HL-60 (cell line): ENCODE data around the gene DOCK10.

Experiments used
- DNase-seq, 2 experiments: peaks; one replicate each; pipeline ENCODE4 v3.0.0-alpha.2; 2010 to 2020; ENCODE audit warnings: low read depth in 1 of 2, low spot score in 1 of 2
- H3K27ac ChIP-seq: fragments of 250-450 bp; sonication (Bioruptor Pico); replicated peaks from 2 replicates; pipeline ENCODE4 v1.5.1; 2020; ENCODE audit warnings: mild to moderate bottlenecking, moderate library complexity
- H3K27me3 ChIP-seq: fragments of 250-450 bp; sonication (Bioruptor Pico); 2 replicates; pipeline ENCODE4 v1.5.1; 2021; ENCODE audit warnings: mild to moderate bottlenecking, moderate library complexity; ENCODE audit not compliant: insufficient read depth, poor library complexity, severe bottlenecking
- H3K4me3 ChIP-seq: replicated peaks from 2 replicates; pipeline ENCODE4 v1.5.1; 2011; ENCODE audit warnings: mild to moderate bottlenecking, control low read depth, low read length; ENCODE audit not compliant: insufficient read depth
- CTCF ChIP-seq: IDR thresholded peaks from one replicate; pipeline ENCODE4 v1.5.1; 2011; ENCODE audit warnings: low read length, control low read depth, inconsistent platforms; ENCODE audit not compliant: insufficient read depth
- GABPA ChIP-seq: IDR thresholded peaks from 2 replicates; pipeline ENCODE4 v1.6.1; 2012; ENCODE audit warnings: low read depth
- POLR2AphosphoS5 ChIP-seq: IDR thresholded peaks from 2 replicates; pipeline ENCODE4 v1.6.1; 2012; ENCODE audit warnings: low read depth
- SPI1 ChIP-seq: IDR thresholded peaks from 2 replicates; pipeline ENCODE4 v1.6.1; 2012; ENCODE audit warnings: low read depth, mild to moderate bottlenecking, borderline replicate concordance
- TF ChIP-seq, protein P1 (sequence below): IDR thresholded peaks from 2 replicates; pipeline ENCODE4 v1.6.1; 2012; ENCODE audit warnings: low read depth; ENCODE audit not compliant: insufficient replicate concordance

The DOCK10 gene

GRCh38 chr2:224901121-224901676 is 141.1 kb downstream of the DOCK10 start:
- H3K27ac ChIP-seq, result no peak overlapping the region
- no peak for TF ChIP-seq POLR2AphosphoS5
- TF ChIP-seq CTCF, result no peak
- no peak for TF ChIP-seq SPI1
- TF ChIP-seq, protein P1, sequence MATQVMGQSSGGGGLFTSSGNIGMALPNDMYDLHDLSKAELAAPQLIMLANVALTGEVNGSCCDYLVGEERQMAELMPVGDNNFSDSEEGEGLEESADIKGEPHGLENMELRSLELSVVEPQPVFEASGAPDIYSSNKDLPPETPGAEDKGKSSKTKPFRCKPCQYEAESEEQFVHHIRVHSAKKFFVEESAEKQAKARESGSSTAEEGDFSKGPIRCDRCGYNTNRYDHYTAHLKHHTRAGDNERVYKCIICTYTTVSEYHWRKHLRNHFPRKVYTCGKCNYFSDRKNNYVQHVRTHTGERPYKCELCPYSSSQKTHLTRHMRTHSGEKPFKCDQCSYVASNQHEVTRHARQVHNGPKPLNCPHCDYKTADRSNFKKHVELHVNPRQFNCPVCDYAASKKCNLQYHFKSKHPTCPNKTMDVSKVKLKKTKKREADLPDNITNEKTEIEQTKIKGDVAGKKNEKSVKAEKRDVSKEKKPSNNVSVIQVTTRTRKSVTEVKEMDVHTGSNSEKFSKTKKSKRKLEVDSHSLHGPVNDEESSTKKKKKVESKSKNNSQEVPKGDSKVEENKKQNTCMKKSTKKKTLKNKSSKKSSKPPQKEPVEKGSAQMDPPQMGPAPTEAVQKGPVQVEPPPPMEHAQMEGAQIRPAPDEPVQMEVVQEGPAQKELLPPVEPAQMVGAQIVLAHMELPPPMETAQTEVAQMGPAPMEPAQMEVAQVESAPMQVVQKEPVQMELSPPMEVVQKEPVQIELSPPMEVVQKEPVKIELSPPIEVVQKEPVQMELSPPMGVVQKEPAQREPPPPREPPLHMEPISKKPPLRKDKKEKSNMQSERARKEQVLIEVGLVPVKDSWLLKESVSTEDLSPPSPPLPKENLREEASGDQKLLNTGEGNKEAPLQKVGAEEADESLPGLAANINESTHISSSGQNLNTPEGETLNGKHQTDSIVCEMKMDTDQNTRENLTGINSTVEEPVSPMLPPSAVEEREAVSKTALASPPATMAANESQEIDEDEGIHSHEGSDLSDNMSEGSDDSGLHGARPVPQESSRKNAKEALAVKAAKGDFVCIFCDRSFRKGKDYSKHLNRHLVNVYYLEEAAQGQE, result no peak
- no peak for TF ChIP-seq GABPA
- no peak overlapping the region for H3K4me3 ChIP-seq
- H3K27me3 ChIP-seq, result no peaks in the 10 kb centered on the region
- DNase-seq, result no peak

GRCh38 chr2:224895377-224895776 is 146.9 kb downstream of the DOCK10 start:
- no peak for TF ChIP-seq POLR2AphosphoS5
- TF ChIP-seq SPI1, result no peak
- no peak for TF ChIP-seq CTCF
- Histone ChIP-seq H3K27me3 (no peaks in the 10 kb centered on the region), H3K4me3 (no peak overlapping the region), H3K27ac (no peak overlapping the region)
- no peak for DNase-seq

DNA sequence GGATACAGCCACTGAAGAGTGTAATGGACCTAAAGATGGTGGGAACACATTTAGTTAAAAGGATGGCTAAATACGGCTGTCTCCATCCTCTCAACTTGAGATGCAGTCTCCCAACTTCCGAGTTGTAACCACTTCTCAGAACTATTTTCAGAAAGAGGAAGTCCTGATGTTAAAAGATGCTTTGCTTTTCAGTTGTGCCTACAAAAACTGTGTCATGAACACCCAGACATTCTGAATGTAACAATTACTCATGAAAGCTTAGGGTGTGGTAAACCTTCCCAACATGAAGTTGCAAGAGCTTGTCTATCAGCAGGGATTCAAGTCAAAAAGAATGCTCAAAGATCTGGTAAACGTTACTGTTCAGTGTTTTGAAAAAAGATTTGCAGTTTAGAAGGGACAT is 147.9 kb downstream of the DOCK10 start:
- Histone ChIP-seq H3K27ac (no peak overlapping the region), H3K4me3 (no peak overlapping the region), H3K27me3 (no peaks in the 10 kb centered on the region)
- DNase-seq, result peak; percentile 60 to 61
- TF ChIP-seq SPI1 (peak; percentile 98), CTCF (no peak)

- DNase-seq, result no peak
- no peak overlapping the region for H3K4me3 ChIP-seq
- H3K27me3 ChIP-seq, result no peaks in the 10 kb centered on the region
- TF ChIP-seq SPI1 (no peak), GABPA (no peak), POLR2AphosphoS5 (no peak), CTCF (no peak)
- TF ChIP-seq, protein P1, result no peak
- no peak overlapping the region for H3K27ac ChIP-seq
Measured at GRCh38 chr2:224893848-224894247, 148.4 kb downstream of the DOCK10 start.
